B cell (primary cell): ENCODE data around the gene NAT14.

Experiments
- CTCF ChIP-seq: fragments of 200-600 bp; IDR thresholded peaks from one replicate; pipeline ENCODE4 v1.8.0; 2022; ENCODE audit warnings: antibody characterized with exemption, mild to moderate bottlenecking
- EZH2 ChIP-seq: IDR thresholded peaks from 2 replicates; pipeline ENCODE4 v1.6.1; 2012; ENCODE audit warnings: borderline replicate concordance, low read depth, mild to moderate bottlenecking, moderate library complexity, low read length; ENCODE audit not compliant: insufficient read depth, poor library complexity, severe bottlenecking

- TF ChIP-seq CTCF (no peak), EZH2 (no peak)
Observed at GRCh38 chr19:55519451-55520311, 34.7 kb downstream of the NAT14 start.
